ENCODE data around the gene BRD4.

DNA sequence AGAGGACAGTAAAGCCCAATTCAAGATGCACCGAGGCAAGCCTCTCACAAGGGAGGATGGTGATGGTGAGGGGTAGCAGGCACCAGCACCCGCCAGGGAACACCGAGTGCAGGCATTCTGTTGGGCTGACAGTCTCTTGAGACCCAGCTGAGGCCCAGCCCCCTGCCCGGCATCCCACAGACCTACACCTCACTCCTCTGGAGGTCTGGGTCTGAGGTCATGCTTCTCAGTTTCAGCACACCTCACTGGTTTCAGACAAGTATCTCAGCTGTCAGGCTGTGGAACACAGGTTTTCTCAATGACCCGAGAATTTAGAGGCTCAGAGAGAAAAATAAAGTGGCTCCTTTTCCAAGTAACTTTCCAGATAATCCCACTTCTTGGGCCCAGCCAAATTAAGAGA, 72.4 kb downstream of the BRD4 start:
- TF ChIP-seq EZH2 (IDR thresholded peaks at IDR 0.05; ENCODE audit: low read length): no peak
- TF ChIP-seq, protein P1, sequence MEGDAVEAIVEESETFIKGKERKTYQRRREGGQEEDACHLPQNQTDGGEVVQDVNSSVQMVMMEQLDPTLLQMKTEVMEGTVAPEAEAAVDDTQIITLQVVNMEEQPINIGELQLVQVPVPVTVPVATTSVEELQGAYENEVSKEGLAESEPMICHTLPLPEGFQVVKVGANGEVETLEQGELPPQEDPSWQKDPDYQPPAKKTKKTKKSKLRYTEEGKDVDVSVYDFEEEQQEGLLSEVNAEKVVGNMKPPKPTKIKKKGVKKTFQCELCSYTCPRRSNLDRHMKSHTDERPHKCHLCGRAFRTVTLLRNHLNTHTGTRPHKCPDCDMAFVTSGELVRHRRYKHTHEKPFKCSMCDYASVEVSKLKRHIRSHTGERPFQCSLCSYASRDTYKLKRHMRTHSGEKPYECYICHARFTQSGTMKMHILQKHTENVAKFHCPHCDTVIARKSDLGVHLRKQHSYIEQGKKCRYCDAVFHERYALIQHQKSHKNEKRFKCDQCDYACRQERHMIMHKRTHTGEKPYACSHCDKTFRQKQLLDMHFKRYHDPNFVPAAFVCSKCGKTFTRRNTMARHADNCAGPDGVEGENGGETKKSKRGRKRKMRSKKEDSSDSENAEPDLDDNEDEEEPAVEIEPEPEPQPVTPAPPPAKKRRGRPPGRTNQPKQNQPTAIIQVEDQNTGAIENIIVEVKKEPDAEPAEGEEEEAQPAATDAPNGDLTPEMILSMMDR (optimal IDR thresholded peaks at IDR 0.05 in 1 of 3, IDR thresholded peaks at IDR 0.05 in 1 of 3, conservative IDR thresholded peaks at IDR 0.05 in 1 of 3; ENCODE audit: extremely low read depth in 1 of 3, insufficient read depth in 2 of 3, low read length in 3 of 3): no peak
